Sigmoid colon (tissue), 7 donors: ENCODE data around the gene FOXS1. TPM values are rescaled to one million over a fixed set of nuclear protein-coding genes. Genes with fewer than 3 reads are reported as not detected.
"Not testable (repeated sequence)": the region's sequence is repeated elsewhere in the genome, so short reads cannot be mapped to it uniquely, and the experiment has no call there.

Experiments used
- DNase-seq: peaks from one replicate; pipeline ENCODE4 v3.0.0-alpha.2; 2019
- H3K27ac ChIP-seq, 4 donors: fragments of 200-600 bp; sonication (generic); one replicate each; pipeline ENCODE4 v1.5.1; 2016 to 2019; ENCODE audit warnings: mild to moderate bottlenecking in 1 of 4
- H3K27me3 ChIP-seq, 3 donors: fragments of 200-600 bp; sonication (generic); one replicate each; pipeline ENCODE4 v1.5.1; 2019; ENCODE audit warnings: mild to moderate bottlenecking in 1 of 3
- H3K36me3 ChIP-seq, 4 donors: fragments of 200-600 bp; sonication (generic); one replicate each; pipeline ENCODE4 v1.5.1; 2016 to 2019
- H3K4me1 ChIP-seq, 4 donors: fragments of 200-600 bp; sonication (generic); one replicate each; pipeline ENCODE4 v1.5.1; 2017 to 2019
- H3K4me3 ChIP-seq, 4 donors: fragments of 200-600 bp; sonication (generic); one replicate each; pipeline ENCODE4 v1.5.1; 2017 to 2019; ENCODE audit warnings: mild to moderate bottlenecking in 2 of 4, moderate library complexity in 1 of 4
- H3K9me3 ChIP-seq, 4 donors: fragments of 200-600 bp in 3 of 4; sonication (generic) in 3 of 4; one replicate each; pipeline versions ENCODE4 v1.5.1 to v1.6.1; 2013 to 2019
- EP300 ChIP-seq, 4 donors: sonication (generic); formaldehyde crosslinking; IDR thresholded peaks; one replicate each; pipeline ENCODE4 v1.6.1; 2017; ENCODE audit warnings: antibody characterized with exemption in 4 of 4
- POLR2A ChIP-seq, 2 donors: fragments of 450-650 bp; IDR thresholded peaks; one replicate each; pipeline ENCODE4 v1.6.1; 2016; ENCODE audit warnings: antibody characterized with exemption in 2 of 2, mild to moderate bottlenecking in 2 of 2, moderate library complexity in 2 of 2
- POLR2AphosphoS5 ChIP-seq, 4 donors: sonication (generic); formaldehyde crosslinking; IDR thresholded peaks; one replicate each; pipeline ENCODE4 v1.6.1; 2017; ENCODE audit warnings: antibody characterized with exemption in 4 of 4
- whole genome bisulfite sequencing, 2 donors: extraction: QIAGEN DNeasy Blood & Tissue Kit; methylation state at CpG; one replicate each; pipeline ENCODE4 v1.1.7; 2013; 5-methylcytosine and 5-hydroxymethylcytosine counted together
- intact Hi-C: fragments of 100-400 bp; cut with DNase I; formaldehyde crosslinking; loops from one replicate; pipeline ENCODE4 v1.15.1; 2023
- polyA plus RNA-seq, 3 donors: library from polyadenylated mRNA; stranded (reverse); fragments of 200-250 nt; gene quantifications; one replicate each; pipeline ENCODE4 v1.2.3, GENCODE V29; 2013
- total RNA-seq, 4 donors: library from RNA; depleted of rRNA; stranded (reverse); fragments of >200 nt; gene quantifications; one replicate each; pipeline ENCODE4 v1.1.0, GENCODE V29; 2016
- TF ChIP-seq, protein P1 (sequence below), 4 experiments: fragments of 450-650 bp in 3 of 4; fragments of 200-600 bp in 1 of 4; IDR thresholded peaks; one replicate each; pipeline ENCODE4 v1.5.1; 2016 to 2019; ENCODE audit warnings: antibody characterized with exemption in 4 of 4, mild to moderate bottlenecking in 3 of 4, moderate library complexity in 2 of 4
- donor health status: healthy with polysubstance abuse.
- donor health status: Bipolar disorder and iron deficiency.
- donor health status: healthy.

FOXS1 gene
- total and polyA plus RNA-seq, 7 donors = 0.60 to 0.66 TPM; not detected in 5

DNA sequence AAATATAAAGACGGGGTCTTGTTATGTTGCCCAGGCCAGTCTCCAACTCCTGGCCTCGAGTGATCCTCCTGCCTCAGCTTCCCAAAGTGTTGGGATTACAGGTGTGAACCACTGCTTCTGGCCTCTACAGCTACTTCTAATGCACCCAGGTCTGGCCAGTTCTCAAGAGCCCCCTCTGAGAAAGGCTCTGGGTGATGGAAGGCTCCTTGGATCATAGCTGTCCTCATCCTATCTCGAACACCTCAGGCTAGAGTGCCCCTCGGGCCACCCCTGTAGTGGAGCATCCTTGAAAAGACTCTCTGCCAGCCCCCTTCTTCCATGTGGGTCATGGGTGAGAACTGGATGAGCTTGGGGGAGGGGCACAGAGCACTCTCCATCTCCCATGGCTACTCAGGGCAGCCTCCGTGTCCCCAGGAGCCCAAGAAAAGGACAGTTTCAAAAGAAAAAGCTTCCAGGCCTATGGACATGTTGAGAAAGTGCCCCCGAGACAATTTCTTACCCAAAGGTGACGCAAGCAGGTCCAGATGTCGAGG lies 27.0 kb downstream of the FOXS1 start:
- 89 to 94% methylated on average over 8 of the region's 8 CpGs for WGBS, 2 donors
- intact Hi-C loops = no loop called here

DNA sequence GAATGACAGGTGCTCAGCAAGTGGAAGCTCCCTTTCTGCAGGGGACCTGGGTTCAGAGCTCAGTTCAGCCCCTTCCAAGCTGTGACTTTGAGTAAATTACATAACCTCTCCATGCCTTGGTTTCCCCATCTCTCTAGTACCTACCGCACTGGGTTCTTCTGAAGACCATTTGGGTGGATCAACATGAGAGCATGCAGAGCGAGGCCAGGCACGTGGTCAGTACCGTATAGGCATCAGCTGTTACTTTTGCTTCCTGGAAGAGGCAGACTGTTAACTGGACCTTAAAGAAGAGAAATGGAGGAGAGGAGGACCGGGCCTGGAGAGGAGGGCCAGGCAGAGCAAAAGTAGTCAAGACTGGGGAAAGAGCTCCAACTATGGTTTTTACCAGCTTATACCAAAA lies 27.9 kb downstream of the FOXS1 start:
- DNase-seq = no peak
- Histone ChIP-seq H3K36me3 (no peaks in the 10 kb centered on the region), H3K27me3 (no peaks in the 10 kb centered on the region), H3K4me3 (no peak overlapping the region), H3K27ac (no peak overlapping the region), H3K9me3 (no peaks in the 10 kb centered on the region), H3K4me1 (peaks cover 0 to 9% (median 5%) of the 10 kb centered on the region in 4 donors)
- 92 to 93% methylated on average over 5 of the region's 5 CpGs for WGBS, 2 donors
- intact Hi-C loops = no loop called here
- TF ChIP-seq POLR2A (IDR thresholded peaks at IDR 0.05) (no peak), POLR2AphosphoS5 (IDR thresholded peaks at IDR 0.05) (no peak), EP300 (IDR thresholded peaks at IDR 0.05) (no peak)
- TF ChIP-seq, protein P1, sequence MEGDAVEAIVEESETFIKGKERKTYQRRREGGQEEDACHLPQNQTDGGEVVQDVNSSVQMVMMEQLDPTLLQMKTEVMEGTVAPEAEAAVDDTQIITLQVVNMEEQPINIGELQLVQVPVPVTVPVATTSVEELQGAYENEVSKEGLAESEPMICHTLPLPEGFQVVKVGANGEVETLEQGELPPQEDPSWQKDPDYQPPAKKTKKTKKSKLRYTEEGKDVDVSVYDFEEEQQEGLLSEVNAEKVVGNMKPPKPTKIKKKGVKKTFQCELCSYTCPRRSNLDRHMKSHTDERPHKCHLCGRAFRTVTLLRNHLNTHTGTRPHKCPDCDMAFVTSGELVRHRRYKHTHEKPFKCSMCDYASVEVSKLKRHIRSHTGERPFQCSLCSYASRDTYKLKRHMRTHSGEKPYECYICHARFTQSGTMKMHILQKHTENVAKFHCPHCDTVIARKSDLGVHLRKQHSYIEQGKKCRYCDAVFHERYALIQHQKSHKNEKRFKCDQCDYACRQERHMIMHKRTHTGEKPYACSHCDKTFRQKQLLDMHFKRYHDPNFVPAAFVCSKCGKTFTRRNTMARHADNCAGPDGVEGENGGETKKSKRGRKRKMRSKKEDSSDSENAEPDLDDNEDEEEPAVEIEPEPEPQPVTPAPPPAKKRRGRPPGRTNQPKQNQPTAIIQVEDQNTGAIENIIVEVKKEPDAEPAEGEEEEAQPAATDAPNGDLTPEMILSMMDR (IDR thresholded peaks at IDR 0.05) = no peak

More for the DNA sequence above, 27.0 kb downstream of the FOXS1 start:
- TF ChIP-seq, protein P1 (IDR thresholded peaks at IDR 0.05) = no peak
- TF ChIP-seq POLR2AphosphoS5 (IDR thresholded peaks at IDR 0.05) = no peak
- no peak for TF ChIP-seq EP300 (IDR thresholded peaks at IDR 0.05)
- no peak for TF ChIP-seq POLR2A (IDR thresholded peaks at IDR 0.05)
- Histone ChIP-seq H3K4me3 (no peak overlapping the region), H3K9me3 (no peaks in the 10 kb centered on the region), H3K27me3 (no peaks in the 10 kb centered on the region), H3K36me3 (no peaks in the 10 kb centered on the region), H3K4me1 (peaks cover 0 to 19% (median 9%) of the 10 kb centered on the region in 4 donors), H3K27ac (no peak overlapping the region)
- no peak for DNase-seq

DNA sequence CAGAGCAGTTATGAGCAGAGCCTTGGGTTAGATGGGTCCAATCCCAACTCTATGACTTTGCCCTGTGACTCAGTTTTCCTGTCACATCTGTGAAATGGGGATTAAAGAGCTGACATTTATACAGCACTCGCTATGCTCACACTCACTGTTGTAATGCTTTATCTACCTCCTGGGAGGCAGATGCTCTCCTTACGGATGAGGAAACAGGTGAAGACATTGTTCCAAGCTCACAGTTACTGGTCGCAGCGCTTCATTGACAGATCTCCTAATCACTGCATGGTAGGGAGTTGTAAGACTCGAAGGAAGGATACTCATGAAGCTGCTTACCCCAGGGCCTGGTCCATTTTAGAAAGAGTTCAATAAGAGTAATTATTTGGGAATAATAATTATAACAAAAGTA lies 29.2 kb downstream of the FOXS1 start:
- H3K27ac ChIP-seq = no peak overlapping the region
- intact Hi-C loops = no loop called here
- H3K4me3 ChIP-seq = no peak overlapping the region
- H3K36me3 ChIP-seq = no peaks in the 10 kb centered on the region
- WGBS, 2 donors = 89 to 92% methylated on average over 5 of the region's 5 CpGs
- H3K4me1 ChIP-seq = peaks cover 0 to 11% (median 3%) of the 10 kb centered on the region in 4 donors
- H3K9me3 ChIP-seq = no peaks in the 10 kb centered on the region
- DNase-seq = no peak
- H3K27me3 ChIP-seq = no peaks in the 10 kb centered on the region
- TF ChIP-seq EP300 (IDR thresholded peaks at IDR 0.05) (no peak), POLR2A (IDR thresholded peaks at IDR 0.05) (no peak), POLR2AphosphoS5 (IDR thresholded peaks at IDR 0.05) (no peak)
- TF ChIP-seq, protein P1 (IDR thresholded peaks at IDR 0.05) = no peak

DNA sequence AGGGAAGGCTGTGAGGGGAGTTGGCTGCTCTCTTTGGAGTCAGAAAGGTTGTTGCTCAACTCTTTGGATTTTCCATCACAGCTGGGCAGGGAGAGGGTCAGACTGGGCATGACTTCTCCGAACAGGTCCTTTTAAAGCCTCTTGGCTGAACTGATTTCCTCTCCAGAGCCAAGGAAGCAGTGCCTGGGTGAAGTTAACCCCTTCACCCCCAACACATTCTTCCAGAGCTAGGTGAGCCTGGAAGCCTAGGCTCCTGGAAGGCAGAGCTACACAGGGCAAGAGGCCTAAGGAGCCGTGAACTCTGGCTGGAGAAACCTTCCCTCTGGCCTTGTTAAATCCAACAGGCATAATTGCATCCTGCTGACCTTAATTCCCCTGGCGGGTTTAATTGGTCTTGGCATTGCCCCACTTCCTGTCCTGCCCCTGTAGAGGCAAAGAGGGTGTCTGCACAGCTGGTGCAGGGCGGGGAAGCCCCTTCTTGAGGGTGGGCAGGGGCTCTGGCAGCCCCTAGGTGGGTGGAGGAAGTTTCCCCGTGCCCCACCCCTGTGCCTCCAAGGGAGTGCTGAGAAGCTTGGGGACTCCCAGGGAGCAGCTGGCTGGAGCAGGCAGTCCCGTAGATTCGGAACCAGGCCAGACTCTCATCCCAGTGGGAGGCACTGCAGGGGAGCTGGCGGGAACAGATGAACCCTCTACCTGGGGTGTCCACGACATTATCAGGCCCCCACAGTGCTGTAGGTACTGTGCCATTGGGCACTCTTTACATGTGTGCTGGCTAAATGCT lies 29.8 kb downstream of the FOXS1 start:
- DNase-seq = no peak
- Histone ChIP-seq H3K36me3 (no peaks in the 10 kb centered on the region), H3K4me3 (no peak overlapping the region), H3K4me1 (peaks cover 0 to 11% (median 3%) of the 10 kb centered on the region in 4 donors), H3K27me3 (no peaks in the 10 kb centered on the region), H3K27ac (no peak overlapping the region), H3K9me3 (no peaks in the 10 kb centered on the region)
- WGBS, 2 donors = 14 to 56% methylated on average over 9 of the region's 9 CpGs
- TF ChIP-seq POLR2AphosphoS5 (IDR thresholded peaks at IDR 0.05) (no peak), POLR2A (IDR thresholded peaks at IDR 0.05) (no peak), EP300 (IDR thresholded peaks at IDR 0.05) (no peak)
- TF ChIP-seq, protein P1 (IDR thresholded peaks at IDR 0.05) = no peak
- intact Hi-C loops = no loop called here

DNA sequence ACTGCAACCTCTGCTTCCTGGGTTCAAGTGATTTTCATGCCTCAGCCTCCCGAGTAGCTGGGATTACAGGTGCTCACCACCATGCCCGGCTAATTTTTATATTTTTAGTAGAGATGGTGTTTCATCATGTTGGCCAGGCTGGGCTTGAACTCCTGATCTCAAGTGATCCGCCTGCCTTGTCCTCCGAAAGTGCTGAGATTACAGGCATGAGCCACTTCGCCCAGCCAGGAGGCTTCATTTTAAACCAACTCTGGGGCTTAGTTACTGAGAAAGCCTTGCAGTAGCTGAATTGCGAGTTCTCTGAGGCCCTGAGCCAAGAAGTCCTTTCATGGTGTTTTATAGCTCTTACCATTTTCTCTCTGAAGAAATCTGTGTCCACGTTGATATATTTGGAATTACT lies 31.3 kb downstream of the FOXS1 start:
- H3K27me3 ChIP-seq, DNase-seq, H3K27ac ChIP-seq, H3K9me3 ChIP-seq, H3K36me3 ChIP-seq, H3K4me3 ChIP-seq, intact Hi-C loops: not testable (repeated sequence)
- WGBS, 2 donors = 85 to 88% methylated on average over 7 of the region's 7 CpGs
- H3K4me1 ChIP-seq = peaks cover 0 to 11% (median 3%) of the 10 kb centered on the region in 4 donors
